GM21737 (cell line): ENCODE results near the gene PDE8A.

ENCODE experiments used
- ATAC-seq: cut with Tn5 transposase; IDR thresholded peaks from one replicate; pipeline ENCODE4 v1.9.1; 2021; ENCODE audit warnings: mild to moderate bottlenecking, moderate library complexity; ENCODE audit not compliant: unreplicated experiment

The PDE8A gene

GRCh38 chr15:85118173-85118572 lies 136.5 kb downstream of the PDE8A start:
- no peak for ATAC-seq

- ATAC-seq: no peak
These were observed 136.9 kb downstream of the PDE8A start for GRCh38 chr15:85118581-85118980.

- ATAC-seq: no peak
These were observed 138.9 kb downstream of the PDE8A start for GRCh38 chr15:85120351-85121113.

- no peak for ATAC-seq
These were observed 142.5 kb downstream of the PDE8A start for GRCh38 chr15:85124173-85124572.

- no peak for ATAC-seq
These were observed 143.5 kb downstream of the PDE8A start for GRCh38 chr15:85125056-85125661.

- no peak for ATAC-seq
These were observed 147.0 kb downstream of the PDE8A start for GRCh38 chr15:85128621-85129020.

- ATAC-seq: no peak
These were observed 148.2 kb downstream of the PDE8A start for GRCh38 chr15:85129881-85130280.

- ATAC-seq: no peak
These were observed 150.3 kb downstream of the PDE8A start for GRCh38 chr15:85131915-85132314.

GRCh38 chr15:85133709-85134108 lies 152.1 kb downstream of the PDE8A start:
- no peak for ATAC-seq

- no peak for ATAC-seq
These were observed 156.0 kb downstream of the PDE8A start for GRCh38 chr15:85137489-85138168.

- ATAC-seq: no peak
These were observed 157.7 kb downstream of the PDE8A start for GRCh38 chr15:85139391-85139790.

GRCh38 chr15:85141726-85142125 lies 160.1 kb downstream of the PDE8A start:
- no peak for ATAC-seq

- no peak for ATAC-seq
These were observed 160.7 kb downstream of the PDE8A start for GRCh38 chr15:85142312-85142711.

GRCh38 chr15:85149465-85150129 lies 167.9 kb downstream of the PDE8A start:
- no peak for ATAC-seq

GRCh38 chr15:85150130-85150480 lies 168.4 kb downstream of the PDE8A start:
- no peak for ATAC-seq

GRCh38 chr15:85151145-85151544 lies 169.5 kb downstream of the PDE8A start:
- no peak for ATAC-seq

GRCh38 chr15:85151861-85152260 lies 170.2 kb downstream of the PDE8A start:
- ATAC-seq: no peak

GRCh38 chr15:85154061-85154460 lies 172.4 kb downstream of the PDE8A start:
- ATAC-seq: no peak

GRCh38 chr15:85155360-85155759 lies 173.7 kb downstream of the PDE8A start:
- ATAC-seq: no peak

- ATAC-seq: no peak
These were observed 174.2 kb downstream of the PDE8A start for GRCh38 chr15:85155857-85156256.

GRCh38 chr15:85157344-85157743 lies 175.7 kb downstream of the PDE8A start:
- no peak for ATAC-seq

GRCh38 chr15:85162237-85162636 lies 180.6 kb downstream of the PDE8A start:
- no peak for ATAC-seq
